Neural cell (in vitro differentiated cells): ENCODE results near the gene KLHL34. TPM values are rescaled to one million over a fixed set of nuclear protein-coding genes. Genes with fewer than 3 reads are reported as not detected.

ENCODE experiments used
- H2AFZ ChIP-seq: fragments of 200-600, 300-800 bp; sonication (generic), shearing (Covaris generic); 2 replicates; pipeline ENCODE4 v1.6.0; 2014; ENCODE audit warnings: low read depth, mild to moderate bottlenecking, antibody characterized with exemption, low read length, moderate library complexity
- H3F3A ChIP-seq: fragments of 200-600 bp; shearing (Covaris generic); 2 replicates; pipeline ENCODE4 v1.6.1; 2016; ENCODE audit warnings: mild to moderate bottlenecking, moderate library complexity, mixed read lengths, antibody characterized with exemption, low read length; ENCODE audit not compliant: insufficient read depth, poor library complexity, severe bottlenecking
- H3K27ac ChIP-seq: fragments of 200-600, 300-800 bp; sonication (generic), shearing (Covaris generic); 2 replicates; pipeline ENCODE4 v1.5.1; 2014; ENCODE audit warnings: mild to moderate bottlenecking, low read length, moderate library complexity
- H3K27me3 ChIP-seq: fragments of 300-800, 200-600 bp; sonication (generic), shearing (Covaris generic); 2 replicates; pipeline ENCODE4 v1.6.0; 2014; ENCODE audit warnings: mild to moderate bottlenecking, low read depth, low read length, moderate library complexity; ENCODE audit not compliant: insufficient read depth
- H3K36me3 ChIP-seq: fragments of 300-800, 200-600 bp; sonication (generic), shearing (Covaris generic); 2 replicates; pipeline ENCODE4 v1.5.1; 2014; ENCODE audit warnings: mild to moderate bottlenecking, antibody characterized with exemption, low read length, moderate library complexity; ENCODE audit not compliant: insufficient read depth
- H3K4me2 ChIP-seq: fragments of 300-800, 200-600 bp; sonication (generic), shearing (Covaris generic); 2 replicates; pipeline ENCODE4 v1.6.0; 2014; ENCODE audit warnings: mild to moderate bottlenecking, low read length
- H3K4me3 ChIP-seq: fragments of 300-800, 200-600 bp; sonication (generic), shearing (Covaris generic); 2 replicates; pipeline ENCODE4 v1.5.1; 2014; ENCODE audit warnings: mild to moderate bottlenecking, low read length, moderate library complexity
- H3K79me2 ChIP-seq: fragments of 200-600 bp; shearing (Covaris generic); replicated peaks from 2 replicates; pipeline ENCODE4 v1.6.0; 2014; ENCODE audit warnings: mild to moderate bottlenecking, low read length, moderate library complexity; ENCODE audit not compliant: insufficient read depth
- H3K9ac ChIP-seq: fragments of 300-800, 200-600 bp; sonication (generic), shearing (Covaris generic); 2 replicates; pipeline ENCODE4 v1.6.1; 2016; ENCODE audit warnings: mild to moderate bottlenecking, low read length, mixed read lengths
- H3K9me2 ChIP-seq: fragments of 200-600 bp; shearing (Covaris generic); 2 replicates; pipeline ENCODE4 v1.6.1; 2016; ENCODE audit warnings: mild to moderate bottlenecking, low read length, mixed read lengths; ENCODE audit not compliant: insufficient read depth
- H3K9me3 ChIP-seq: fragments of 200-600, 300-800 bp; sonication (generic), shearing (Covaris generic); 2 replicates; pipeline ENCODE4 v1.6.1; 2016; ENCODE audit warnings: mild to moderate bottlenecking, mixed run types, low read length, moderate library complexity, mixed read lengths
- H4K20me1 ChIP-seq: fragments of 200-600 bp; shearing (Covaris generic); 2 replicates; pipeline ENCODE4 v1.6.1; 2016; ENCODE audit warnings: mild to moderate bottlenecking, mixed run types; ENCODE audit not compliant: insufficient read depth
- CTCF ChIP-seq: fragments of 450-650 bp; IDR thresholded peaks from 2 replicates; pipeline ENCODE4 v1.5.1; 2014; ENCODE audit warnings: antibody characterized with exemption, mild to moderate bottlenecking, moderate library complexity; ENCODE audit not compliant: poor library complexity, severe bottlenecking
- EP300 ChIP-seq: fragments of 450-650 bp; conservative IDR thresholded peaks from 2 replicates; pipeline ENCODE4 v1.6.1; 2014; ENCODE audit warnings: antibody characterized with exemption, mild to moderate bottlenecking, moderate library complexity; ENCODE audit not compliant: poor library complexity, severe bottlenecking
- EZH2 ChIP-seq: fragments of 200-600, 300-800 bp; shearing (Covaris generic), sonication (generic); IDR thresholded peaks from 2 replicates; pipeline ENCODE4 v1.6.1; 2014; ENCODE audit warnings: antibody characterized with exemption, low read length, borderline replicate concordance, mild to moderate bottlenecking; ENCODE audit not compliant: insufficient read depth, poor library complexity, severe bottlenecking
- MXI1 ChIP-seq: fragments of 450-650 bp; conservative IDR thresholded peaks from 2 replicates; pipeline ENCODE4 v1.6.1; 2014; ENCODE audit warnings: antibody characterized with exemption, mild to moderate bottlenecking; ENCODE audit not compliant: poor library complexity, severe bottlenecking
- POLR2AphosphoS5 ChIP-seq: IDR thresholded peaks from 2 replicates; pipeline ENCODE4 v1.6.1; 2012
- RAD21 ChIP-seq: fragments of 450-650 bp; conservative IDR thresholded peaks from 2 replicates; pipeline ENCODE4 v1.6.1; 2014; ENCODE audit warnings: antibody characterized with exemption, mild to moderate bottlenecking, moderate library complexity
- REST ChIP-seq: IDR thresholded peaks from 2 replicates; pipeline ENCODE4 v1.6.1; 2012; ENCODE audit warnings: borderline replicate concordance
- SMC3 ChIP-seq: fragments of 450-650 bp; conservative IDR thresholded peaks from 2 replicates; pipeline ENCODE4 v1.6.1; 2014; ENCODE audit warnings: antibody characterized with exemption, mild to moderate bottlenecking, moderate library complexity; ENCODE audit not compliant: poor library complexity
- TAF1 ChIP-seq: IDR thresholded peaks from 2 replicates; pipeline ENCODE4 v1.6.1; 2012; ENCODE audit warnings: low read depth
- polyA plus RNA-seq: library from polyadenylated mRNA; depleted of rRNA; stranded (reverse); fragments of >200 nt; gene quantifications from 2 replicates; pipeline ENCODE4 v1.2.3, GENCODE V29; 2014

Gene KLHL34
- polyA plus RNA-seq, 1 donor from 2014 or later: not detected

- TF ChIP-seq TAF1 (no peak), CTCF (no peak), POLR2AphosphoS5 (no peak), REST (no peak), RAD21 (no peak), EP300 (no peak), SMC3 (no peak), EZH2 (no peak)
- no peaks in the 10 kb centered on the region for H4K20me1 ChIP-seq
- no peak overlapping the region for H3K4me2 ChIP-seq
- H3K9me2 ChIP-seq: no peaks in the 10 kb centered on the region
- no peaks in the 10 kb centered on the region for H3K36me3 ChIP-seq
- H3K27ac ChIP-seq: no peak overlapping the region
- H3K4me3 ChIP-seq: no peak overlapping the region
- H3K27me3 ChIP-seq: no peaks in the 10 kb centered on the region
- no peak overlapping the region for H2AFZ ChIP-seq
- no peaks in the 10 kb centered on the region for H3K79me2 ChIP-seq
- H3F3A ChIP-seq: no peaks in the 10 kb centered on the region
- H3K9ac ChIP-seq: no peak overlapping the region
- H3K9me3 ChIP-seq: no peaks in the 10 kb centered on the region
These were observed 44.6 kb upstream of the KLHL34 start for GRCh38 chrX:21702725-21703124.

- Histone ChIP-seq H4K20me1 (no peaks in the 10 kb centered on the region), H3F3A (no peaks in the 10 kb centered on the region), H3K79me2 (no peaks in the 10 kb centered on the region), H3K9me3 (no peaks in the 10 kb centered on the region), H3K36me3 (no peaks in the 10 kb centered on the region), H2AFZ (no peak overlapping the region), H3K9ac (no peak overlapping the region), H3K27me3 (no peaks in the 10 kb centered on the region), H3K27ac (no peak overlapping the region), H3K9me2 (no peaks in the 10 kb centered on the region), H3K4me3 (no peak overlapping the region), H3K4me2 (no peak overlapping the region)
- TF ChIP-seq POLR2AphosphoS5 (no peak), REST (no peak), TAF1 (no peak), MXI1 (no peak), EP300 (no peak), SMC3 (no peak), CTCF (no peak), RAD21 (no peak), EZH2 (no peak)
These were observed 42.8 kb upstream of the KLHL34 start for GRCh38 chrX:21700967-21701366.
